OCI-LY7 (cell line): ENCODE measurements around the gene USP21.

ENCODE experiments used
- CTCF ChIP-seq: fragments of 200-600 bp; sonication (generic); conservative IDR thresholded peaks from 2 replicates; pipeline ENCODE4 v1.5.1; 2014; ENCODE audit warnings: mild to moderate bottlenecking, antibody characterized with exemption, low read length, moderate library complexity, mixed read lengths
- EZH2phosphoT487 ChIP-seq: fragments of 200-600 bp; sonication (generic); IDR thresholded peaks from 2 replicates; pipeline ENCODE4 v1.6.1; 2018; ENCODE audit warnings: low read depth, borderline replicate concordance, mild to moderate bottlenecking, mixed run types, antibody characterized with exemption, low read length, moderate library complexity, mixed read lengths

- no peak for TF ChIP-seq CTCF
- no peak for TF ChIP-seq EZH2phosphoT487
These were observed 48.2 kb upstream of the USP21 start for GRCh38 chr1:161111117-161111516.
